HCT116 (cell line): ENCODE measurements around the gene MMEL1. TPM values are rescaled to one million over a fixed set of nuclear protein-coding genes. Genes with fewer than 3 reads are reported as not detected.

Experiments
- ATAC-seq: fragments of 200-7000 bp; cut with Tn5 transposase; 2 replicates; pipeline ENCODE4 v1.9.1; 2020; ENCODE audit warnings: mild to moderate bottlenecking, moderate library complexity
- BruUV-seq: library from RNA; stranded (reverse); fragments of 400-500 nt; replicated peaks from 2 replicates; lab custom pipeline; 2021; lab: Mats Ljungman, UMichigan
- CTCF ChIA-PET: fragments of 300-600 bp; sonication (Branson Sonifier 250); formaldehyde crosslinking; loops from one replicate; lab custom pipeline; 2021; ENCODE audit warnings: antibody characterized with exemption; lab: Charles Lee
- POLR2A ChIA-PET: fragments of 300-600, 350-600 bp; sonication (Branson Sonifier 250); formaldehyde crosslinking; loops from one replicate; lab custom pipeline; 2021; ENCODE audit warnings: antibody characterized with exemption; lab: Charles Lee
- RAD21 ChIA-PET, 2 experiments: fragments of 300-600 bp; sonication (Branson Sonifier 250); formaldehyde crosslinking; loops; one replicate each; lab custom pipeline; 2023; ENCODE audit warnings: low total read pairs in 2 of 2; ENCODE audit not compliant: uncharacterized antibody in 2 of 2, unreplicated experiment in 2 of 2, low non-redundant PET in 1 of 2; lab: Charles Lee
- DNase-seq: peaks from one replicate; pipeline ENCODE4 v3.0.0-alpha.2; 2010; ENCODE audit warnings: low read depth, low spot score
- H2AFZ ChIP-seq: fragments of 200-600 bp; shearing (Covaris generic), sonication (generic); 2 replicates; pipeline ENCODE4 v1.6.1; 2017; ENCODE audit warnings: low read depth, mixed run types, mixed read lengths, antibody characterized with exemption, low read length; ENCODE audit not compliant: poor library complexity, severe bottlenecking
- H3K27ac ChIP-seq: 2 replicates; pipeline ENCODE4 v1.5.1; 2012; ENCODE audit warnings: low read depth, low read length
- H3K27me3 ChIP-seq: fragments of 200-600 bp; sonication (generic); 2 replicates; pipeline ENCODE4 v1.6.1; 2016; ENCODE audit warnings: mixed run types, low read length, mixed read lengths; ENCODE audit not compliant: insufficient read depth
- H3K36me3 ChIP-seq, 2 experiments: fragments of 200-500 bp in 1 of 2; fragments of 200-600 bp in 1 of 2; sonication (Bioruptor generic) in 1 of 2; sonication (generic) in 1 of 2; 2 replicates each; pipeline versions ENCODE4 v1.5.1 to v1.6.1; 2014 to 2016; ENCODE audit warnings: low read length in 2 of 2, inconsistent platforms in 1 of 2, mixed read lengths in 1 of 2, mixed run types in 1 of 2; ENCODE audit not compliant: insufficient read depth in 2 of 2, control insufficient read depth in 1 of 2
- H3K4me1 ChIP-seq, 2 experiments: fragments of 200-600 bp in 1 of 2; sonication (generic) in 1 of 2; 2 replicates each; pipeline versions ENCODE4 v1.5.1 to v1.6.1; 2012 to 2017; ENCODE audit warnings: low read length in 2 of 2, inconsistent platforms in 1 of 2, mild to moderate bottlenecking in 1 of 2, mixed read lengths in 1 of 2, mixed run types in 1 of 2, moderate library complexity in 1 of 2; ENCODE audit not compliant: insufficient read depth in 2 of 2, control insufficient read depth in 1 of 2
- H3K4me2 ChIP-seq: fragments of 200-600 bp; sonication (generic); 2 replicates; pipeline ENCODE4 v1.6.1; 2017; ENCODE audit warnings: mixed run types, low read length, mixed read lengths
- H3K4me3 ChIP-seq, 2 experiments: fragments of 200-600 bp in 1 of 2; sonication (generic) in 1 of 2; replicated peaks in 1 of 2; 2 replicates each; pipeline ENCODE4 v1.5.1; 2011 to 2016; ENCODE audit warnings: low read length in 2 of 2, control low read depth in 1 of 2, low read depth in 1 of 2, mild to moderate bottlenecking in 1 of 2, mixed read lengths in 1 of 2, mixed run types in 1 of 2
- H3K79me2 ChIP-seq: fragments of 200-600 bp; sonication (generic); 2 replicates; pipeline ENCODE4 v1.6.1; 2017; ENCODE audit warnings: mild to moderate bottlenecking, mixed run types, low read length, moderate library complexity, mixed read lengths; ENCODE audit not compliant: insufficient read depth
- H3K9ac ChIP-seq: fragments of 200-600 bp; sonication (generic); 2 replicates; pipeline ENCODE4 v1.6.1; 2016; ENCODE audit warnings: low read length, mixed read lengths
- H3K9me2 ChIP-seq: fragments of 200-600 bp; sonication (generic), shearing (Covaris generic); 2 replicates; pipeline ENCODE4 v1.6.1; 2017; ENCODE audit warnings: mixed run types, mild to moderate bottlenecking, moderate library complexity; ENCODE audit not compliant: insufficient read depth
- H3K9me3 ChIP-seq, 2 experiments: fragments of 200-500 bp in 1 of 2; fragments of 200-600 bp in 1 of 2; sonication (Bioruptor generic) in 1 of 2; sonication (generic) in 1 of 2; 2 replicates each; pipeline ENCODE4 v1.6.1; 2014 to 2017; ENCODE audit warnings: low read length in 2 of 2, mixed read lengths in 2 of 2, inconsistent platforms in 1 of 2, low read depth in 1 of 2, mild to moderate bottlenecking in 1 of 2, mixed run types in 1 of 2, moderate library complexity in 1 of 2; ENCODE audit not compliant: control insufficient read depth in 1 of 2, insufficient read depth in 1 of 2
- H4K20me1 ChIP-seq: fragments of 200-600 bp; sonication (generic), shearing (Covaris generic); 2 replicates; pipeline ENCODE4 v1.6.1; 2017; ENCODE audit warnings: mixed run types, mild to moderate bottlenecking, moderate library complexity; ENCODE audit not compliant: insufficient read depth
- CEBPB ChIP-seq: IDR thresholded peaks from 2 replicates; pipeline ENCODE4 v1.6.1; 2012; ENCODE audit warnings: low read depth
- EGR1 ChIP-seq: IDR thresholded peaks from 2 replicates; pipeline ENCODE4 v1.6.1; 2012; ENCODE audit warnings: low read depth
- ELF1 ChIP-seq: IDR thresholded peaks from 2 replicates; pipeline ENCODE4 v1.6.1; 2012; ENCODE audit warnings: low read depth, borderline replicate concordance
- EZH2phosphoT487 ChIP-seq: fragments of 200-600 bp; IDR thresholded peaks from 2 replicates; pipeline ENCODE4 v1.6.1; 2018; ENCODE audit warnings: antibody characterized with exemption, borderline replicate concordance
- JUND ChIP-seq: IDR thresholded peaks from 2 replicates; pipeline ENCODE4 v1.6.1; 2012
- POLR2A ChIP-seq: IDR thresholded peaks from 2 replicates; pipeline ENCODE4 v1.7.0; 2011; ENCODE audit warnings: borderline replicate concordance; ENCODE audit not compliant: insufficient read depth, insufficient read length; ENCODE audit errors: extremely low read depth
- POLR2AphosphoS5 ChIP-seq: IDR thresholded peaks from 2 replicates; pipeline ENCODE4 v1.6.1; 2011; ENCODE audit warnings: mild to moderate bottlenecking, low read depth, low read length, moderate library complexity
- SP1 ChIP-seq: IDR thresholded peaks from 2 replicates; pipeline ENCODE4 v1.6.1; 2012; ENCODE audit warnings: low read depth
- SRF ChIP-seq: IDR thresholded peaks from 2 replicates; pipeline ENCODE4 v1.6.1; 2012; ENCODE audit warnings: low read depth
- ZBTB33 ChIP-seq: IDR thresholded peaks from 2 replicates; pipeline ENCODE4 v1.6.1; 2011; ENCODE audit warnings: mild to moderate bottlenecking, low read length, moderate library complexity; ENCODE audit not compliant: insufficient replicate concordance; ENCODE audit errors: extremely low read depth
- ZFX ChIP-seq: fragments of 450-650 bp; IDR thresholded peaks from 2 replicates; pipeline ENCODE4 v1.6.1; 2017
- ZNF274 ChIP-seq: fragments of 200-500 bp; sonication (Bioruptor generic); IDR thresholded peaks from 2 replicates; pipeline ENCODE4 v1.6.1; 2014; ENCODE audit warnings: mild to moderate bottlenecking, low read depth, low read length, inconsistent platforms
- intact Hi-C: fragments of 100-400 bp; cut with micrococcal nuclease; formaldehyde crosslinking; loops from 2 replicates; pipeline ENCODE4 v1.10.0; 2022
- total RNA-seq: library from RNA; stranded (reverse); gene quantifications from one replicate; pipeline ENCODE4 v1.2.1, GENCODE V29; 2021; ENCODE audit not compliant: unreplicated experiment
- TF ChIP-seq, protein P1 (sequence below), 3 experiments: fragments of 200-600 bp in 1 of 3; sonication (generic) in 1 of 3; IDR thresholded peaks in 2 of 3; conservative IDR thresholded peaks in 1 of 3; 2 replicates each; pipeline ENCODE4 v1.5.1; 2012 to 2017; ENCODE audit warnings: low read depth in 2 of 3, low read length in 2 of 3, antibody characterized with exemption in 1 of 3, borderline replicate concordance in 1 of 3, control low read depth in 1 of 3, mild to moderate bottlenecking in 1 of 3, mixed read lengths in 1 of 3, mixed run types in 1 of 3, moderate library complexity in 1 of 3; ENCODE audit not compliant: insufficient read depth in 1 of 3

The MMEL1 gene
- total RNA-seq, 1 experiment from 2014 or later = 2.7 TPM

- no peak for TF ChIP-seq ELF1
- no peak for TF ChIP-seq SP1
- TF ChIP-seq, protein P1, sequence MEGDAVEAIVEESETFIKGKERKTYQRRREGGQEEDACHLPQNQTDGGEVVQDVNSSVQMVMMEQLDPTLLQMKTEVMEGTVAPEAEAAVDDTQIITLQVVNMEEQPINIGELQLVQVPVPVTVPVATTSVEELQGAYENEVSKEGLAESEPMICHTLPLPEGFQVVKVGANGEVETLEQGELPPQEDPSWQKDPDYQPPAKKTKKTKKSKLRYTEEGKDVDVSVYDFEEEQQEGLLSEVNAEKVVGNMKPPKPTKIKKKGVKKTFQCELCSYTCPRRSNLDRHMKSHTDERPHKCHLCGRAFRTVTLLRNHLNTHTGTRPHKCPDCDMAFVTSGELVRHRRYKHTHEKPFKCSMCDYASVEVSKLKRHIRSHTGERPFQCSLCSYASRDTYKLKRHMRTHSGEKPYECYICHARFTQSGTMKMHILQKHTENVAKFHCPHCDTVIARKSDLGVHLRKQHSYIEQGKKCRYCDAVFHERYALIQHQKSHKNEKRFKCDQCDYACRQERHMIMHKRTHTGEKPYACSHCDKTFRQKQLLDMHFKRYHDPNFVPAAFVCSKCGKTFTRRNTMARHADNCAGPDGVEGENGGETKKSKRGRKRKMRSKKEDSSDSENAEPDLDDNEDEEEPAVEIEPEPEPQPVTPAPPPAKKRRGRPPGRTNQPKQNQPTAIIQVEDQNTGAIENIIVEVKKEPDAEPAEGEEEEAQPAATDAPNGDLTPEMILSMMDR (IDR thresholded peaks at IDR 0.05 in 2 of 3, conservative IDR thresholded peaks at IDR 0.05 in 1 of 3; ENCODE audit: borderline replicate concordance in 1 of 3, insufficient read depth in 1 of 3, low read depth in 2 of 3, low read length in 2 of 3) = no peak
- TF ChIP-seq POLR2A = no peak
- no peak for TF ChIP-seq SRF
- CTCF ChIA-PET = no interaction called here
- H2AFZ ChIP-seq = no peak overlapping the region
- H3K27me3 ChIP-seq = no peaks in the 10 kb centered on the region
- intact Hi-C loops = no loop called here
- no peaks in the 10 kb centered on the region for H3K9me3 ChIP-seq
- ATAC-seq (no peak), DNase-seq (no peak)
- no peak overlapping the region for H3K4me2 ChIP-seq
- H3K36me3 ChIP-seq = no peaks in the 10 kb centered on the region
- RAD21 ChIA-PET = no interaction called here
- H4K20me1 ChIP-seq = no peaks in the 10 kb centered on the region
- H3K9me2 ChIP-seq = no peaks in the 10 kb centered on the region
- POLR2A ChIA-PET = no interaction called here
- H3K4me1 ChIP-seq = no peaks in the 10 kb centered on the region
- H3K4me3 ChIP-seq = no peak overlapping the region
- BruUV-seq = no TSS peak
- H3K79me2 ChIP-seq = no peaks in the 10 kb centered on the region
- H3K27ac ChIP-seq = no peak overlapping the region
- H3K9ac ChIP-seq = no peak overlapping the region
Observed at GRCh38 chr1:2595261-2595811, 37.5 kb downstream of the MMEL1 start.

DNA sequence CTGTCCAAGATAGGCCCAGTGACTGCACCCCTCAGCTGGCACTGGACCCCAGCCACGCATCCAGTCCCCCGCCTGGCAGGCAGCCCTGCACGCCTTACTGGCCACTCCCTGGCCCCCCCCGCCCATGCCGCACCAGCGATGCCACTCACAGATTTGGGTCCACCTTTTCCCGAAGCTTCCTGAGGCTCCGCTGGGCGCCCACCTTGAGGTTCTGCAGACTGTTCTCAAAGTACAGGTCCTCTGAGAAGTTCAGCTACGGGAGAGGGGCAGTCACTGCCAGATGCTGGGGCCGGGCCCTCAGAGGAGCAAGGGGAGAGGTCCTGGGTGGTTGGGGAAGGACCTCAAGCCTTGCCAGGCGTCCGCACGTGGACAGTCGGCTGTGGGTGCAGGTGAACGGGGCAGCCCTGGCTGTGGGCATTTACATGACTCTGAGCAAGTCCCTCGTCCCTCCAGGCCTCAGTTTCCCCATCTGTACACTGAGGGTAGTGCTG, 38.1 kb downstream of the MMEL1 start:
- POLR2A ChIA-PET = no interaction called here
- H3K27ac ChIP-seq = no peak overlapping the region
- intact Hi-C loops = no loop called here
- no peaks in the 10 kb centered on the region for H3K79me2 ChIP-seq
- no TSS peak for BruUV-seq
- H3K4me1 ChIP-seq = no peaks in the 10 kb centered on the region
- no peak overlapping the region for H2AFZ ChIP-seq
- RAD21 ChIA-PET = no interaction called here
- no peak for TF ChIP-seq CEBPB
- no peak for TF ChIP-seq ZFX
- no peak for TF ChIP-seq JUND
- TF ChIP-seq SRF = no peak
- TF ChIP-seq ELF1 = no peak
- TF ChIP-seq SP1 = no peak
- no peak for TF ChIP-seq ZBTB33
- no peak for TF ChIP-seq EZH2phosphoT487
- TF ChIP-seq ZNF274 = no peak
- no peak for TF ChIP-seq POLR2AphosphoS5
- TF ChIP-seq EGR1 = no peak
- H3K4me2 ChIP-seq = no peak overlapping the region
- H3K9me3 ChIP-seq = no peaks in the 10 kb centered on the region
- DNase-seq (no peak), ATAC-seq (no peak)
- H3K36me3 ChIP-seq = no peaks in the 10 kb centered on the region
- CTCF ChIA-PET = no interaction called here
- no peak overlapping the region for H3K9ac ChIP-seq
- H3K27me3 ChIP-seq = no peaks in the 10 kb centered on the region
- H3K4me3 ChIP-seq = no peak overlapping the region
- no peaks in the 10 kb centered on the region for H4K20me1 ChIP-seq
- no peaks in the 10 kb centered on the region for H3K9me2 ChIP-seq
